ENCODE data around the gene HIVEP2.
A peak's percentile ranks its signal among the peaks of the same experiment; 100 is the strongest.

The HIVEP2 gene

GRCh38 chr6:142925575-142926110 lies 19.3 kb downstream of the HIVEP2 start:
- DNase-seq (ENCODE audit: low read depth in 2 of 2), result no peak

GRCh38 chr6:142918339-142919042 lies 26.5 kb downstream of the HIVEP2 start:
- no peak for DNase-seq (ENCODE audit: low read depth in 2 of 2)

GRCh38 chr6:142916881-142917280 lies 28.1 kb downstream of the HIVEP2 start:
- no peak for DNase-seq (ENCODE audit: low read depth in 2 of 2)

GRCh38 chr6:142914937-142915697 lies 29.9 kb downstream of the HIVEP2 start:
- DNase-seq (ENCODE audit: low read depth in 2 of 2), result no peak

- no peak for DNase-seq (ENCODE audit: low read depth in 2 of 2)
Measured at GRCh38 chr6:142914369-142914768, 30.6 kb downstream of the HIVEP2 start.

GRCh38 chr6:142913511-142914047 lies 31.4 kb downstream of the HIVEP2 start:
- peak; percentile 41 to 55 for DNase-seq (ENCODE audit: low read depth in 2 of 2)

GRCh38 chr6:142913036-142913510 lies 31.9 kb downstream of the HIVEP2 start:
- no peak for DNase-seq (ENCODE audit: low read depth in 2 of 2)

- DNase-seq (ENCODE audit: low read depth in 2 of 2), result no peak
Measured at GRCh38 chr6:142912125-142912524, 32.9 kb downstream of the HIVEP2 start.

- no peak for DNase-seq (ENCODE audit: low read depth in 2 of 2)
Measured at GRCh38 chr6:142911430-142911829, 33.5 kb downstream of the HIVEP2 start.

GRCh38 chr6:142909686-142910085 lies 35.3 kb downstream of the HIVEP2 start:
- DNase-seq (ENCODE audit: low read depth in 2 of 2), result no peak

- DNase-seq (ENCODE audit: low read depth in 2 of 2), result no peak
Measured at GRCh38 chr6:142908235-142908634, 36.7 kb downstream of the HIVEP2 start.

- DNase-seq (ENCODE audit: low read depth in 2 of 2), result no peak
Measured at GRCh38 chr6:142907544-142907943, 37.4 kb downstream of the HIVEP2 start.

- DNase-seq (ENCODE audit: low read depth in 2 of 2), result no peak
Measured at GRCh38 chr6:142906945-142907470, 38.0 kb downstream of the HIVEP2 start.

- no peak for DNase-seq (ENCODE audit: low read depth in 2 of 2)
Measured at GRCh38 chr6:142903812-142904211, 41.2 kb downstream of the HIVEP2 start.

- DNase-seq (ENCODE audit: low read depth in 2 of 2), result peak; percentile 43 to 49
Measured at GRCh38 chr6:142902636-142903053, 42.3 kb downstream of the HIVEP2 start.

- no peak for DNase-seq (ENCODE audit: low read depth in 2 of 2)
Measured at GRCh38 chr6:142901611-142902010, 43.4 kb downstream of the HIVEP2 start.

GRCh38 chr6:142900227-142900971 lies 44.6 kb downstream of the HIVEP2 start:
- DNase-seq (ENCODE audit: low read depth in 2 of 2), result no peak

- DNase-seq (ENCODE audit: low read depth in 2 of 2), result no peak
Measured at GRCh38 chr6:142898927-142899895, 45.8 kb downstream of the HIVEP2 start.

GRCh38 chr6:142897659-142898058 lies 47.3 kb downstream of the HIVEP2 start:
- no peak for DNase-seq (ENCODE audit: low read depth in 2 of 2)

GRCh38 chr6:142896732-142897131 lies 48.2 kb downstream of the HIVEP2 start:
- no peak for DNase-seq (ENCODE audit: low read depth in 2 of 2)

Measured in stimulated activated CD8-positive, alpha-beta memory T cell treated with anti-CD3 and anti-CD28 coated beads, Interleukin-2, amount 100 ng/mL, for 48 hours (primary cell).